ENCODE results near the gene CALR3. TPM values are rescaled to one million over a fixed set of nuclear protein-coding genes. Genes with fewer than 3 reads are reported as not detected.
A peak's percentile ranks its signal among the peaks of the same experiment; 100 is the strongest.
"Not testable (repeated sequence)": the region's sequence is repeated elsewhere in the genome, so short reads cannot be mapped to it uniquely, and the experiment has no call there.

Gene CALR3
- total RNA-seq, 1 donor from 2014 or later, result not detected

DNA sequence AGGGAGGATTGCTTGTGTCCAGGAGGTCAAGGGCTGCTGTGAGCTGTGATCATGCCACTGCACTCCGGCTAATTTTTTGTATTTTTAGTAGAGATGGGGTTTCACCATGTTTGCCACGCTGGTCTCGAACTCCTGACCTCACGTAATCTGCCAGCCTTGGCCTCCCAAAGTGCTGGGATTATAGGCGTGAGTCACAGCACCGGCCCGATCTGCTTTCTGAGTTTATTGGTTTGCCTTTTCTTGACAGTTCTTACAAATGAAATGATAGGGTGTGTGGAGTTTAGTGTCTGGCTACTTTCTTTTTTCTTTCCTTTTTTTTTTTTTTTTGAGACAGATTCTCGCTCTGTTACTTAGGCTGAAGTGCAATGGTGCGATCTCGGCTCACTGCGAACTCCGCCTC lies 1.1 kb upstream of the CALR3 start:
- no peak for DNase-seq (ENCODE audit: low spot score)
- TF ChIP-seq, protein P1, sequence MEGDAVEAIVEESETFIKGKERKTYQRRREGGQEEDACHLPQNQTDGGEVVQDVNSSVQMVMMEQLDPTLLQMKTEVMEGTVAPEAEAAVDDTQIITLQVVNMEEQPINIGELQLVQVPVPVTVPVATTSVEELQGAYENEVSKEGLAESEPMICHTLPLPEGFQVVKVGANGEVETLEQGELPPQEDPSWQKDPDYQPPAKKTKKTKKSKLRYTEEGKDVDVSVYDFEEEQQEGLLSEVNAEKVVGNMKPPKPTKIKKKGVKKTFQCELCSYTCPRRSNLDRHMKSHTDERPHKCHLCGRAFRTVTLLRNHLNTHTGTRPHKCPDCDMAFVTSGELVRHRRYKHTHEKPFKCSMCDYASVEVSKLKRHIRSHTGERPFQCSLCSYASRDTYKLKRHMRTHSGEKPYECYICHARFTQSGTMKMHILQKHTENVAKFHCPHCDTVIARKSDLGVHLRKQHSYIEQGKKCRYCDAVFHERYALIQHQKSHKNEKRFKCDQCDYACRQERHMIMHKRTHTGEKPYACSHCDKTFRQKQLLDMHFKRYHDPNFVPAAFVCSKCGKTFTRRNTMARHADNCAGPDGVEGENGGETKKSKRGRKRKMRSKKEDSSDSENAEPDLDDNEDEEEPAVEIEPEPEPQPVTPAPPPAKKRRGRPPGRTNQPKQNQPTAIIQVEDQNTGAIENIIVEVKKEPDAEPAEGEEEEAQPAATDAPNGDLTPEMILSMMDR (IDR thresholded peaks at IDR 0.05), result no peak
- peak overlapping the region; percentile 96 for H3K4me3 Mint-ChIP-seq (ENCODE audit: unreplicated experiment)
- no peaks in the 10 kb centered on the region for H3K9me3 Mint-ChIP-seq (ENCODE audit: low read depth)
- peaks cover 22% of the 10 kb centered on the region for H3K4me1 Mint-ChIP-seq (ENCODE audit: low read depth)
- peaks cover 4% of the 10 kb centered on the region for H3K36me3 Mint-ChIP-seq (ENCODE audit: low read depth)
- H3K27ac Mint-ChIP-seq (ENCODE audit: unreplicated experiment), result peak overlapping the region; percentile 27
- no peaks in the 10 kb centered on the region for H3K27me3 Mint-ChIP-seq (ENCODE audit: low read depth)

DNA sequence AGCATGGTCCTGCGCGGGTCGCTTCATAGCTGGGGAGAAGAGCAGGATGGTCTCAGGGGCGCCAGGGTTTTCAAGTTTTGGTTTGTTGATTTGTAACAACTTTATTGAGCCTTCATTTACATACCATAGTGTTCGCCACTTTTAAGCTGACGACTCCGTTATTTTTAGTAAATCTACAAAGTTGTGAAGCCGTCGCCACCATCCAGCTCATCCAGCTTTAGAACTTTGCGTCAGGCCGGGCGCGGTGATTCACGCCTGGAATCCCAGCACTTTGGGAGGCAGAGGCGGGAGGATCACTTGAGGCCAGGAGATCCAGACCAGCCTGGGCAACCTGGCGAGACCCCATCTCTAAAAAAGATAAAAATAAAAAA lies 631 bp upstream of the CALR3 start:
- Mint-ChIP-seq H3K36me3 (ENCODE audit: low read depth) (peaks cover 4% of the 10 kb centered on the region), H3K4me1 (ENCODE audit: low read depth) (peaks cover 22% of the 10 kb centered on the region), H3K27me3 (ENCODE audit: low read depth) (no peaks in the 10 kb centered on the region), H3K4me3 (ENCODE audit: unreplicated experiment) (peak overlapping the region; percentile 96), H3K9me3 (ENCODE audit: low read depth) (no peaks in the 10 kb centered on the region), H3K27ac (ENCODE audit: unreplicated experiment) (peak overlapping the region; percentile 97)
- TF ChIP-seq, protein P1 (IDR thresholded peaks at IDR 0.05), result no peak
- DNase-seq (ENCODE audit: low spot score), result no peak

DNA sequence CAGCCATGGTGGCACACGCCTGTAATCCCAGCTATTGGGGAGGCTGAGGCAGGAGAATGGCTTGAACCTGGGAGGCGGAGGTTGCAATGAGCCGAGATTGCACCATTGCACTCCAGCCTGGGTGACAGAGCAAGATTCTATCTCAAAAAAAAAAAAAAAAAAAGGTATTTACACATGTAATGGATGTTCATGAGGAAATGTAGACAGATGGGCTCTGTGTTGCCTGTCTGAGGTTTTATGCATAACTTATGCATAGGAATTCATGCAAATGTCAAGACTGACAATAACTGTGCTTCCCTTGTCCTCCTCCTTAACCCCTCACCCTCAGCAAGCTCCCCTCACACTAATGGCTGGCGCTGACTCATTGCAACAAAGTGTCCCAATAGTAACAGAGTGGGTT lies 9.5 kb downstream of the CALR3 start:
- not testable (repeated sequence) for H3K36me3 Mint-ChIP-seq (ENCODE audit: low read depth); H3K27me3 Mint-ChIP-seq (ENCODE audit: low read depth); H3K9me3 Mint-ChIP-seq (ENCODE audit: low read depth); H3K4me3 Mint-ChIP-seq (ENCODE audit: unreplicated experiment); H3K4me1 Mint-ChIP-seq (ENCODE audit: low read depth); DNase-seq (ENCODE audit: low spot score); H3K27ac Mint-ChIP-seq (ENCODE audit: unreplicated experiment)

DNA sequence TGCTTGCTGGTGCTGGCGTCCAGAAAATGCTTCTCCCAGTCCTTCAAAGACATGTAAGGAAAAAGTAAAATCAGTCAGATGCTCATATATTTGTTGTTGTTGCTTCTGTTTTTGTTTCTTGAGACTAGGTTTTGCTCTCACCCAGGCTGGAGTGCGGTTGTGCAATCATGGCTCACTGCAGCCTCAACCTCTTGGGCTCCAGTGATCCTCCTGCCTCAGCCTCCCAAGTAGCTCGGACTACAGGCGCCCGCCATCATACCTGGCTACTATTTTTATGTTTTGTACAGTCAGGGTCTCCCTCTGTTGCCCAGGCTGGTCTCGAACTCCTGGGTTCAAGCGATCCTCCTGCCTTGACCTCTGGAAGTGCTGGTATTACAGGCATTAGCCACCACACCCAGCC lies 13.2 kb downstream of the CALR3 start:
- Mint-ChIP-seq H3K36me3 (ENCODE audit: low read depth) (no peaks in the 10 kb centered on the region), H3K27ac (ENCODE audit: unreplicated experiment) (no peak overlapping the region), H3K27me3 (ENCODE audit: low read depth) (no peaks in the 10 kb centered on the region), H3K9me3 (ENCODE audit: low read depth) (no peaks in the 10 kb centered on the region), H3K4me1 (ENCODE audit: low read depth) (no peaks in the 10 kb centered on the region), H3K4me3 (ENCODE audit: unreplicated experiment) (no peak overlapping the region)
- DNase-seq (ENCODE audit: low spot score), result no peak
- TF ChIP-seq, protein P1 (IDR thresholded peaks at IDR 0.05), result no peak

DNA sequence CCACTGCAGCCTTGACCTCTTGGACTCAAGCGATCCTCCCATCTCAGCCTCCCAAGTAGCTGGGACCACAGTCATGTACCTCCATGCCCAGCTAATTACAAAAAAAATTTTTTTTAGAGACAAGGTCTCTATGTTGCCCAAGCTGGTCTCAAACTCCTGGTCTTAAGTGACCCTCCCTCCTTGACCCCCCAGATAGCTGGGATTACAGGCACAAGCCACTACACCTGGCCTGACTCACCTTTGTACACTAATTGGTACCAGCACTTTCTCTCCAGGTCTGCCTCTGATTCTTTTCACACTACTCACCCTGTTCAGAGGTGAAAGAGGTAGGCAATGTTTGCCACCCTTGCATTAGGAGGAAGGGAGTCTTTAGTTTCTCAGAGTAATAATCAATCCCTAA lies 18.7 kb downstream of the CALR3 start:
- H3K4me3 Mint-ChIP-seq (ENCODE audit: unreplicated experiment), result no peak overlapping the region
- H3K36me3 Mint-ChIP-seq (ENCODE audit: low read depth), result no peaks in the 10 kb centered on the region
- TF ChIP-seq, protein P1 (IDR thresholded peaks at IDR 0.05), result no peak
- H3K4me1 Mint-ChIP-seq (ENCODE audit: low read depth), result peaks cover 6% of the 10 kb centered on the region
- no peaks in the 10 kb centered on the region for H3K27me3 Mint-ChIP-seq (ENCODE audit: low read depth)
- no peak overlapping the region for H3K27ac Mint-ChIP-seq (ENCODE audit: unreplicated experiment)
- no peak for DNase-seq (ENCODE audit: low spot score)
- no peaks in the 10 kb centered on the region for H3K9me3 Mint-ChIP-seq (ENCODE audit: low read depth)

DNA sequence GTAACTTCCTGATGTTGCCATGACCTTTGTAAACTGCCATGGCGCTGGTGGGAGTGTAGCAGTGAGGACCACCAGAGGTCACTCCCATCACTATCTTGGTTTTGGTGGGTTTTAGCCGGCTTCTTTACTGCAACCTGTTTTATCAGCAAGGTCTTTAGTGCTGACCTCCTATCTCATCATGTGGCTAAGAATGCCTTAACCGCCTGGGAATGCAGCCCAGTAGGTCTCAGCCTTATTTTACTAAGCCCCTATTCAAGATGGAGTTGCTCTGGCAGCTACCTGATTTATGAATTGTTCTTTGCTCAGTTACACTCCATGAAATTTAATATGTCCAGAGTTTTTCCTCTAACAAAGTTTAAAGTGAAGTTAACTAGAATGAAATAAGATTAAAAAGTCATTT lies 19.6 kb downstream of the CALR3 start:
- Mint-ChIP-seq H3K27me3 (ENCODE audit: low read depth) (no peaks in the 10 kb centered on the region), H3K36me3 (ENCODE audit: low read depth) (no peaks in the 10 kb centered on the region), H3K4me3 (ENCODE audit: unreplicated experiment) (no peak overlapping the region), H3K4me1 (ENCODE audit: low read depth) (peaks cover 6% of the 10 kb centered on the region), H3K9me3 (ENCODE audit: low read depth) (no peaks in the 10 kb centered on the region), H3K27ac (ENCODE audit: unreplicated experiment) (no peak overlapping the region)
- DNase-seq (ENCODE audit: low spot score), result no peak
- TF ChIP-seq, protein P1 (IDR thresholded peaks at IDR 0.05), result no peak
